Skeletal muscle tissue (tissue), 4 donors: Measurements from ENCODE around the gene EIF3A. TPM values are rescaled to one million over a fixed set of nuclear protein-coding genes. Genes with fewer than 3 reads are reported as not detected.

ENCODE experiments used
- H3K27ac ChIP-seq: one replicate; pipeline ENCODE4 v1.7.0; 2013; ENCODE audit warnings: mild to moderate bottlenecking, low read depth, low read length, inconsistent platforms
- H3K27me3 ChIP-seq, 3 donors: one replicate each; pipeline ENCODE4 v1.7.0; 2013; ENCODE audit warnings: low read length in 3 of 3; ENCODE audit not compliant: control insufficient read depth in 3 of 3, insufficient read depth in 3 of 3
- H3K36me3 ChIP-seq, 3 donors: one replicate each; pipeline ENCODE4 v1.7.0; 2013; ENCODE audit warnings: low read length in 3 of 3; ENCODE audit not compliant: control insufficient read depth in 3 of 3, insufficient read depth in 3 of 3
- H3K4me1 ChIP-seq, 3 donors: one replicate each; pipeline ENCODE4 v1.7.0; 2013; ENCODE audit warnings: low read length in 3 of 3, mild to moderate bottlenecking in 3 of 3; ENCODE audit not compliant: control insufficient read depth in 3 of 3, insufficient read depth in 3 of 3
- H3K4me3 ChIP-seq, 3 donors: one replicate each; pipeline ENCODE4 v1.7.0; 2013; ENCODE audit warnings: low read length in 3 of 3
- H3K9ac ChIP-seq, 3 donors: one replicate each; pipeline ENCODE4 v1.7.0; 2013; ENCODE audit warnings: low read length in 3 of 3, mild to moderate bottlenecking in 3 of 3, moderate library complexity in 2 of 3, low read depth in 1 of 3
- H3K9me3 ChIP-seq, 3 donors: one replicate each; pipeline ENCODE4 v1.7.0; 2013; ENCODE audit warnings: low read length in 3 of 3; ENCODE audit not compliant: control insufficient read depth in 3 of 3
- total RNA-seq: library from RNA; depleted of rRNA; stranded (reverse); fragments of >200 nt; gene quantifications from one replicate; pipeline ENCODE4 v1.2.3, GENCODE V29; 2014
- donor health status: Osteomylitis.

The EIF3A gene
- total RNA-seq, 1 donor from 2014 or later, result 59.5 TPM

- Histone ChIP-seq H3K27ac (no peak overlapping the region), H3K9ac (no peak overlapping the region), H3K4me3 (no peak overlapping the region), H3K9me3 (no peaks in the 10 kb centered on the region), H3K27me3 (no peaks in the 10 kb centered on the region), H3K4me1 (no peaks in the 10 kb centered on the region), H3K36me3 (peaks cover 61 to 84% (median 81%) of the 10 kb centered on the region in 3 donors)
These were observed 25.1 kb downstream of the EIF3A start for GRCh38 chr10:119055472-119055871.

DNA sequence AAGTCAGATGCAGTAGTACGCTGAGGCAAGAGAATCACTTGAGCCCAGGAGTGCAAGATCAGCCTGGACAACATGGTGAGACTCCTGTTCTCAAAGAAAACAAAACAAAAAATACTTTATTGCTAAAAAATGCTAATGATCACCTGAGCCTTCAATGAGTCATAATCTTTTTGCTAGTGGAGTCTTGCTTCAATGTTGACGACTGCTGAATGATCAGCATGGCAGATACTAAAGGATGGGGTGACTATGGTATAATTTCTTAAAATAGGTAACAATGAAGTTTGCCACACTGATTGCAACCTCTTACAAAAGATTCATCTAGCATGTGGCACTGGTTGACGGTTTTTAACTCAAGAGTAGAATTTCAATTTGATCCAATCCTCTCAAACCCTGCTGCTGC lies 28.8 kb downstream of the EIF3A start:
- Histone ChIP-seq H3K27me3 (no peaks in the 10 kb centered on the region), H3K27ac (no peak overlapping the region), H3K36me3 (peaks cover 55 to 80% (median 67%) of the 10 kb centered on the region in 3 donors), H3K4me1 (no peaks in the 10 kb centered on the region), H3K9ac (no peak overlapping the region), H3K9me3 (no peaks in the 10 kb centered on the region), H3K4me3 (no peak overlapping the region)

- Histone ChIP-seq H3K9me3 (no peaks in the 10 kb centered on the region), H3K27me3 (no peaks in the 10 kb centered on the region), H3K27ac (no peak overlapping the region), H3K36me3 (peaks cover 53 to 81% (median 61%) of the 10 kb centered on the region in 3 donors), H3K4me3 (no peak overlapping the region), H3K9ac (no peak overlapping the region), H3K4me1 (no peaks in the 10 kb centered on the region)
These were observed 30.8 kb downstream of the EIF3A start for GRCh38 chr10:119049777-119050176.

DNA sequence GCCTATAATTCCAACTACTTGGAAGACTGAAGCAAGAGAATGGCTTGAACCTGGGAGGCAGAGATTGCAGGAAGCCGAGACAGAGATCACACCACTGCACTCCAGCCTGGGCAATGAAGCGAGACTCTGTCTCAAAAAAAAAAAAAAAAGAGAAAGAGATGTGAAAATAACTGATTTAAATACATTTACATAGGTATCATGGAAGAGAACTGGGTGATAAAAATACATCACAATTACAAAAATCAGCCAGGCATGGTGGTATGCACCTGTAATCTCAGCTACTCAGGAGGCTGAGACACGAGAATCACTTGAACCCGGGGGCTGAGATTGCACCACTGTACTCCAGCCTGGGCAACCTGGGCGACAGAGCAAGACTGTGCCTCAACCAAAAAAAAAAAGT lies 31.3 kb downstream of the EIF3A start:
- Histone ChIP-seq H3K36me3 (peaks cover 53 to 79% (median 61%) of the 10 kb centered on the region in 3 donors), H3K27ac (no peak overlapping the region), H3K27me3 (no peaks in the 10 kb centered on the region), H3K4me1 (no peaks in the 10 kb centered on the region), H3K9ac (no peak overlapping the region), H3K4me3 (no peak overlapping the region), H3K9me3 (no peaks in the 10 kb centered on the region)

GRCh38 chr10:119045561-119045960 lies 35.1 kb downstream of the EIF3A start:
- no peaks in the 10 kb centered on the region for H3K4me1 ChIP-seq
- H3K4me3 ChIP-seq, result no peak overlapping the region
- no peaks in the 10 kb centered on the region for H3K9me3 ChIP-seq
- no peak overlapping the region for H3K27ac ChIP-seq
- peaks cover 62 to 79% (median 63%) of the 10 kb centered on the region in 3 donors for H3K36me3 ChIP-seq
- no peaks in the 10 kb centered on the region for H3K27me3 ChIP-seq
- H3K9ac ChIP-seq, result no peak overlapping the region

GRCh38 chr10:119042169-119042568 lies 38.4 kb downstream of the EIF3A start:
- Histone ChIP-seq H3K9me3 (no peaks in the 10 kb centered on the region), H3K4me3 (no peak overlapping the region), H3K27ac (no peak overlapping the region), H3K27me3 (no peaks in the 10 kb centered on the region), H3K9ac (no peak overlapping the region), H3K36me3 (peaks cover 60 to 73% (median 63%) of the 10 kb centered on the region in 3 donors), H3K4me1 (no peaks in the 10 kb centered on the region)

- no peak overlapping the region for H3K4me3 ChIP-seq
- no peaks in the 10 kb centered on the region for H3K9me3 ChIP-seq
- no peak overlapping the region for H3K27ac ChIP-seq
- H3K9ac ChIP-seq, result no peak overlapping the region
- H3K4me1 ChIP-seq, result no peaks in the 10 kb centered on the region
- no peaks in the 10 kb centered on the region for H3K27me3 ChIP-seq
- peaks cover 64 to 80% (median 69%) of the 10 kb centered on the region in 3 donors for H3K36me3 ChIP-seq
These were observed 39.3 kb downstream of the EIF3A start for GRCh38 chr10:119041326-119041725.

GRCh38 chr10:119039161-119039560 lies 41.5 kb downstream of the EIF3A start:
- Histone ChIP-seq H3K4me3 (no peak overlapping the region), H3K4me1 (no peaks in the 10 kb centered on the region), H3K9ac (no peak overlapping the region), H3K9me3 (no peaks in the 10 kb centered on the region), H3K27ac (no peak overlapping the region), H3K36me3 (peaks cover 56 to 73% (median 69%) of the 10 kb centered on the region in 3 donors), H3K27me3 (no peaks in the 10 kb centered on the region)

DNA sequence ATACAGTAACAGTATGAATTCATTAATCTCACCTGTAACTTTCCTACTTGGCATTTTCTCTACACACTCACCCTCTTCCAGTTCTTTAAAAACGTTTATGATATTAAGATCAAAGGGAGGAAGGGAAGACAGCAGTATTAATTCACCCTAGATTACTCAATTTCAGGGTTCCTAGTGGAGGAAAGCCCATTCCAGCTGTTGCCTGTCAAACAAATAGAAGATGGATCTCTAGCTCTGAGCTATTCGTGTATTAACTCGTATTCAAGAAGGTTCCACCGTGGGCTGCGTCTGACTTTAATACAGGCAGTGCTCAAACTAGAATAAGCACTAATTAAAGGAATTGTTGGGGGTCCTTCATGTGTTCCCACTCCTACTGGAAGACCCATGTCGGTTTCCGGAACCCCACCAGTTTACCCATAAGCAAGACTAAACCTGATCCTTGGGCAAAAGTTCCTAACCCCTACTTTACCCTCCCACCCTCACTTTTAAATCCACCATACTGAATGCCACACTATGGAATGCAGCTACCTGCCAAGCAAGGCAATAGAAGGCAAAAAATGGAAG lies 49.0 kb downstream of the EIF3A start:
- Histone ChIP-seq H3K27ac (peak overlapping the region; percentile 18), H3K9me3 (no peaks in the 10 kb centered on the region), H3K9ac (peak overlapping the region in 1 of 3 donors; percentile 66), H3K4me1 (peaks cover 16 to 33% (median 18%) of the 10 kb centered on the region in 3 donors), H3K27me3 (no peaks in the 10 kb centered on the region), H3K4me3 (peak overlapping the region in 2 of 3 donors; percentile 6 to 33), H3K36me3 (peaks cover 0 to 20% (median 11%) of the 10 kb centered on the region in 3 donors)

DNA sequence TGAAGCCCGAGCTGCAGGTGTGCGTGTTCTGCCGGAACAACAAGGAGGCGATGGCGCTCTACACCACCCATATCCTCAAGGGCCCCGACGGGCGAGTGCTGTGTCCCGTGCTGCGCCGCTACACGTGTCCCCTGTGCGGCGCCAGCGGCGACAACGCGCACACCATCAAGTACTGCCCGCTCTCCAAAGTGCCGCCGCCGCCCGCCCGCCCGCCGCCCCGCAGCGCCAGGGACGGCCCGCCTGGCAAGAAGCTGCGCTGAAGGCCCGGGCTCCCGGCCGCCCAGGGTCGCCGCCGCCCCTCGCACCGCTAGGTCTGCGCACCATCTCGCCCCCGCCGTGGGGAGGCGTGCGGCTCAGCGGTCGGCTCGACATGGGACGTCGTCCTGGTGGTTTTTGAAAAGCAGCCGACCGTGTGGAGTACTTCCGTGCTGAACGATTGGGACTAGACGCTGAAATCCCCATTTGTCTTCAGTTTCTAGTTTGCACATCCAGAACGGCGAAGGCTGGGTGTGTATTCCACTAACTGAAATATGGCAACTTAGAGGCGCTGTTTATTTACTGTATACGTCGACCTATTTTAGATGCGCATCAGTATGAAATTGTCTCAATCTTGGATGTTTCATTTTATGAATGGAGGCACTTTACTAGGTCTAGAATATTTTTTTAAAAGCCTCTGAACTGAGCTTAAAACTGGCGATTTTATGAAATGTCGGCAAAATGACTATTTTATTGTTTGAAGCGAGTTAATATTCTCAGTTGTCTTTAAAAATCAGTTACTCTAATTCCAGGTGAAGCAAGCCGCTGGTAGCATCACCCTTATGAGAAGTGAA lies 50.0 kb downstream of the EIF3A start:
- Histone ChIP-seq H3K36me3 (peaks cover 0 to 13% (median 11%) of the 10 kb centered on the region in 3 donors), H3K4me1 (peaks cover 16 to 41% (median 25%) of the 10 kb centered on the region in 3 donors), H3K9ac (peak overlapping the region; percentile 0 to 66 (median 40)), H3K4me3 (peak overlapping the region; percentile 57 to 68 (median 60)), H3K9me3 (no peaks in the 10 kb centered on the region), H3K27me3 (no peaks in the 10 kb centered on the region), H3K27ac (no peak overlapping the region)
